IMR-90 (cell line): ENCODE measurements around the gene ORM1. TPM values are rescaled to one million over a fixed set of nuclear protein-coding genes. Genes with fewer than 3 reads are reported as not detected.

Experiments
- ATAC-seq: fragments of 200-7000 bp; cut with Tn5 transposase; 2 replicates; pipeline ENCODE4 v1.9.1; 2020; ENCODE audit warnings: low read depth, mild to moderate bottlenecking, moderate library complexity
- BruUV-seq: library from RNA; stranded (reverse); fragments of 400-500 nt; replicated peaks from 2 replicates; lab custom pipeline; 2021; lab: Mats Ljungman, UMichigan
- CTCF ChIA-PET: fragments of 300-600 bp; formaldehyde crosslinking; extraction: SDS; loops from one replicate; lab custom pipeline; 2021; ENCODE audit warnings: antibody characterized with exemption; lab: Yijun Ruan, JAX
- POLR2A ChIA-PET: fragments of 300-600 bp; sonication (Branson Sonifier 250); formaldehyde crosslinking; loops from one replicate; lab custom pipeline; 2022; ENCODE audit warnings: antibody characterized with exemption; ENCODE audit not compliant: unreplicated experiment; lab: Charles Lee
- DNase-seq: peaks from one replicate; pipeline ENCODE4 v3.0.0; 2013
- H2AFZ ChIP-seq: replicated peaks from 2 replicates; pipeline ENCODE3; 2013; ENCODE audit warnings: low read length, mild to moderate bottlenecking; ENCODE audit not compliant: poor library complexity
- H2AK5ac ChIP-seq: 2 replicates; pipeline ENCODE4 v1.6.1; 2013; ENCODE audit warnings: low read depth, low read length, inconsistent platforms
- H2AK9ac ChIP-seq: replicated peaks from 2 replicates; pipeline ENCODE3; 2013; ENCODE audit warnings: mild to moderate bottlenecking, low read depth, low read length, moderate library complexity; ENCODE audit not compliant: poor library complexity
- H2BK120ac ChIP-seq: 2 replicates; pipeline ENCODE4 v1.6.1; 2013; ENCODE audit warnings: low read depth, low read length, inconsistent platforms
- H2BK15ac ChIP-seq: 3 replicates; pipeline ENCODE4 v1.6.1; 2013; ENCODE audit warnings: low read depth, low read length, inconsistent platforms
- H2BK20ac ChIP-seq: 2 replicates; pipeline ENCODE4 v1.6.1; 2013; ENCODE audit warnings: low read depth, mild to moderate bottlenecking, inconsistent platforms, low read length, moderate library complexity
- H2BK5ac ChIP-seq: 2 replicates; pipeline ENCODE4 v1.6.1; 2013; ENCODE audit warnings: mild to moderate bottlenecking, low read depth, low read length, inconsistent platforms; ENCODE audit not compliant: poor library complexity, severe bottlenecking
- H3K14ac ChIP-seq: replicated peaks from 2 replicates; pipeline ENCODE4 v1.6.1; 2013; ENCODE audit warnings: low read depth, low read length, inconsistent platforms
- H3K18ac ChIP-seq: 2 replicates; pipeline ENCODE4 v1.6.1; 2013; ENCODE audit warnings: low read depth, low read length, control low read depth
- H3K23ac ChIP-seq: 2 replicates; pipeline ENCODE4 v1.6.1; 2013; ENCODE audit warnings: low read depth, low read length, inconsistent platforms
- H3K27ac ChIP-seq: 2 replicates; pipeline ENCODE4 v1.5.1; 2013; ENCODE audit warnings: mild to moderate bottlenecking, control low read depth, low read length; ENCODE audit not compliant: insufficient read depth
- H3K27me3 ChIP-seq: 2 replicates; pipeline ENCODE4 v1.6.1; 2013; ENCODE audit warnings: low read length; ENCODE audit not compliant: control insufficient read depth, insufficient read depth
- H3K36me3 ChIP-seq: 2 replicates; pipeline ENCODE4 v1.6.1; 2013; ENCODE audit warnings: low read length, mixed read lengths; ENCODE audit not compliant: control insufficient read depth, insufficient read depth
- H3K4ac ChIP-seq: 2 replicates; pipeline ENCODE4 v1.6.1; 2013; ENCODE audit warnings: low read depth, low read length, inconsistent platforms
- H3K4me1 ChIP-seq: 2 replicates; pipeline ENCODE4 v1.6.1; 2013; ENCODE audit warnings: low read length, mixed read lengths; ENCODE audit not compliant: control insufficient read depth, insufficient read depth
- H3K4me2 ChIP-seq: 2 replicates; pipeline ENCODE4 v1.6.1; 2013; ENCODE audit warnings: low read depth, mild to moderate bottlenecking, control low read depth, low read length, moderate library complexity
- H3K4me3 ChIP-seq: 2 replicates; pipeline ENCODE4 v1.5.1; 2013; ENCODE audit warnings: low read depth, mild to moderate bottlenecking, control low read depth, low read length, moderate library complexity; ENCODE audit not compliant: insufficient read depth
- H3K56ac ChIP-seq: 2 replicates; pipeline ENCODE4 v1.6.1; 2013; ENCODE audit warnings: low read length, inconsistent platforms; ENCODE audit not compliant: insufficient read depth; ENCODE audit errors: extremely low read depth
- H3K79me1 ChIP-seq, 2 experiments: 2 replicates each; pipeline ENCODE4 v1.6.1; 2013; ENCODE audit warnings: low read length in 2 of 2, inconsistent platforms in 1 of 2, low read depth in 1 of 2
- H3K9ac ChIP-seq: 2 replicates; pipeline ENCODE4 v1.6.1; 2013; ENCODE audit warnings: low read depth, low read length, control low read depth
- H3K9me1 ChIP-seq: 2 replicates; pipeline ENCODE4 v1.6.1; 2013; ENCODE audit warnings: low read length, inconsistent platforms; ENCODE audit not compliant: insufficient read depth
- H3K9me3 ChIP-seq: 2 replicates; pipeline ENCODE4 v1.6.1; 2013; ENCODE audit warnings: low read length; ENCODE audit not compliant: control insufficient read depth, insufficient read depth
- H4K20me1 ChIP-seq: 2 replicates; pipeline ENCODE4 v1.6.1; 2013; ENCODE audit warnings: low read length, inconsistent platforms; ENCODE audit not compliant: insufficient read depth
- H4K5ac ChIP-seq: 2 replicates; pipeline ENCODE4 v1.6.1; 2013; ENCODE audit warnings: mild to moderate bottlenecking, low read depth, low read length, control low read depth
- H4K8ac ChIP-seq, 2 experiments: 2 replicates each; pipeline ENCODE4 v1.6.1; 2013; ENCODE audit warnings: low read depth in 2 of 2, low read length in 2 of 2, control low read depth in 1 of 2, inconsistent platforms in 1 of 2
- H4K91ac ChIP-seq: 2 replicates; pipeline ENCODE4 v1.6.1; 2013; ENCODE audit warnings: low read depth, low read length, inconsistent platforms; ENCODE audit not compliant: insufficient read depth
- BHLHE40 ChIP-seq: fragments of 150-350 bp; IDR thresholded peaks from 2 replicates; pipeline ENCODE4 v1.6.1; 2016; ENCODE audit warnings: mild to moderate bottlenecking, low read depth, low read length
- CEBPB ChIP-seq: IDR thresholded peaks from 2 replicates; pipeline ENCODE4 v1.6.1; 2012; ENCODE audit warnings: low read depth, low read length, improper control_type of control experiment
- CTCF ChIP-seq: conservative IDR thresholded peaks from 2 replicates; pipeline ENCODE4 v1.5.1; 2012; ENCODE audit warnings: mild to moderate bottlenecking, low read depth, low read length, improper control_type of control experiment
- ELK1 ChIP-seq: fragments of 150-350 bp; IDR thresholded peaks from 2 replicates; pipeline ENCODE4 v1.6.1; 2016; ENCODE audit warnings: low read depth, mild to moderate bottlenecking, low read length, moderate library complexity, borderline replicate concordance
- FOS ChIP-seq: fragments of 150-350 bp; IDR thresholded peaks from 2 replicates; pipeline ENCODE4 v1.6.1; 2016; ENCODE audit warnings: low read depth, low read length
- MAFK ChIP-seq: IDR thresholded peaks from 2 replicates; pipeline ENCODE4 v1.6.1; 2012; ENCODE audit warnings: low read depth, low read length, improper control_type of control experiment
- MAZ ChIP-seq: IDR thresholded peaks from 2 replicates; pipeline ENCODE4 v1.6.1; 2012; ENCODE audit warnings: low read depth, mild to moderate bottlenecking, low read length, improper control_type of control experiment, moderate library complexity, borderline replicate concordance
- NFE2L2 ChIP-seq: fragments of 150-350 bp; IDR thresholded peaks from 2 replicates; pipeline ENCODE4 v1.6.1; 2016; ENCODE audit warnings: low read depth, mild to moderate bottlenecking, low read length
- POLR2A ChIP-seq: IDR thresholded peaks from 2 replicates; pipeline ENCODE4 v1.6.1; 2012; ENCODE audit warnings: mild to moderate bottlenecking, low read depth, low read length
- RCOR1 ChIP-seq: IDR thresholded peaks from 2 replicates; pipeline ENCODE4 v1.6.1; 2012; ENCODE audit warnings: mild to moderate bottlenecking, low read length, improper control_type of control experiment; ENCODE audit not compliant: insufficient replicate concordance
- RFX5 ChIP-seq: IDR thresholded peaks from 2 replicates; pipeline ENCODE4 v1.8.0; 2012; ENCODE audit warnings: low read depth, mild to moderate bottlenecking, low read length, moderate library complexity
- SMC3 ChIP-seq: fragments of 150-350 bp; IDR thresholded peaks from 2 replicates; pipeline ENCODE4 v1.6.1; 2016; ENCODE audit warnings: low read depth, mild to moderate bottlenecking, antibody characterized with exemption, low read length, moderate library complexity
- USF2 ChIP-seq: fragments of 150-350 bp; IDR thresholded peaks from 2 replicates; pipeline ENCODE4 v1.6.1; 2017; ENCODE audit warnings: mild to moderate bottlenecking, antibody characterized with exemption, low read length, low read depth
- WGBS, 2 experiments: methylation state at CpG; one replicate each; pipeline versions ENCODE4 v1.1.5 to v1.1.7; 2013; ENCODE audit warnings: missing lambda C conversion rate in 2 of 2; ENCODE audit not compliant: insufficient read length in 1 of 2; ENCODE audit errors: extremely low coverage in 2 of 2; 5-methylcytosine and 5-hydroxymethylcytosine counted together
- dilution Hi-C: fragments of 300-500 bp; cut with HindIII; formaldehyde crosslinking; loops from one replicate; pipeline ENCODE4 v1.14.3; 2018; ENCODE audit warnings: low sequenced_read_pairs; ENCODE audit not compliant: unreplicated experiment
- in situ Hi-C: fragments of 300-500 bp; cut with MboI; formaldehyde crosslinking; loops from 3 replicates; pipeline ENCODE4 v1.14.3; 2019; ENCODE audit warnings: low sequenced_read_pairs, inconsistent platforms, mixed read lengths
- intact Hi-C: fragments of 100-400 bp; cut with micrococcal nuclease; formaldehyde crosslinking; loops from 2 replicates; pipeline ENCODE4 v1.10.0; 2022
- polyA plus RNA-seq, 3 experiments: library from polyadenylated mRNA; depleted of rRNA; stranded (reverse); fragments of >200 nt; gene quantifications; 2 replicates each; pipeline ENCODE4 v1.2.3, GENCODE V29; 2012; ENCODE audit warnings: low replicate concordance in 1 of 3
- total RNA-seq: library from RNA; depleted of rRNA; stranded (reverse); fragments of >200 nt; gene quantifications from 2 replicates; pipeline ENCODE4 v1.2.3, GENCODE V29; 2012

The ORM1 gene
- total and polyA plus RNA-seq, 2 of the 4 experiments (the other 2 are of a cell fraction), result 0.18 TPM; not detected in 1

- intact Hi-C loops (no loop called here), dilution Hi-C loops (no loop called here), in situ Hi-C loops (no loop called here)
- WGBS, 2 experiments, result 90% methylated on average over 3 of the region's 11 CpGs; no CpG with 5 or more reads in 1 of the 2 experiments
- Histone ChIP-seq H3K9ac (no peak overlapping the region), H3K4ac (no peak overlapping the region), H3K56ac (no peak overlapping the region), H2BK15ac (no peak overlapping the region), H3K9me1 (peaks cover 8% of the 10 kb centered on the region), H4K91ac (no peak overlapping the region), H3K27ac (no peak overlapping the region), H2BK120ac (no peak overlapping the region), H4K8ac (no peak overlapping the region), H3K4me3 (no peak overlapping the region), H3K14ac (no peak overlapping the region), H3K36me3 (peaks cover 71% of the 10 kb centered on the region), H2AK9ac (no peak overlapping the region), H2BK20ac (no peak overlapping the region), H3K27me3 (no peaks in the 10 kb centered on the region), H3K23ac (no peak overlapping the region), H2AFZ (no peak overlapping the region), H4K5ac (no peak overlapping the region), H4K20me1 (peaks cover 4% of the 10 kb centered on the region; the same call in 1 of the 2 replicates), H2BK5ac (no peak overlapping the region), H3K18ac (no peak overlapping the region), H3K9me3 (no peaks in the 10 kb centered on the region), H3K4me1 (peaks cover 6% of the 10 kb centered on the region), H3K79me1 (peaks cover 0 to 5% of the 10 kb centered on the region in 2 experiments; a peak in 1 of 4 replicates), H2AK5ac (no peak overlapping the region), H3K4me2 (no peak overlapping the region)
- ChIA-PET CTCF (no interaction called here), POLR2A (no interaction called here)
- TF ChIP-seq NFE2L2 (no peak), CEBPB (no peak), RCOR1 (no peak), BHLHE40 (no peak), FOS (no peak), USF2 (no peak), MAFK (no peak), POLR2A (no peak), CTCF (no peak), ELK1 (no peak), RFX5 (no peak), MAZ (no peak), SMC3 (no peak)
- BruUV-seq, result no TSS peak
- ATAC-seq (no peak), DNase-seq (no peak)
These were observed 21.3 kb downstream of the ORM1 start for GRCh38 chr9:114344188-114344566.
